Measurements from ENCODE around the gene AUH.

DNA sequence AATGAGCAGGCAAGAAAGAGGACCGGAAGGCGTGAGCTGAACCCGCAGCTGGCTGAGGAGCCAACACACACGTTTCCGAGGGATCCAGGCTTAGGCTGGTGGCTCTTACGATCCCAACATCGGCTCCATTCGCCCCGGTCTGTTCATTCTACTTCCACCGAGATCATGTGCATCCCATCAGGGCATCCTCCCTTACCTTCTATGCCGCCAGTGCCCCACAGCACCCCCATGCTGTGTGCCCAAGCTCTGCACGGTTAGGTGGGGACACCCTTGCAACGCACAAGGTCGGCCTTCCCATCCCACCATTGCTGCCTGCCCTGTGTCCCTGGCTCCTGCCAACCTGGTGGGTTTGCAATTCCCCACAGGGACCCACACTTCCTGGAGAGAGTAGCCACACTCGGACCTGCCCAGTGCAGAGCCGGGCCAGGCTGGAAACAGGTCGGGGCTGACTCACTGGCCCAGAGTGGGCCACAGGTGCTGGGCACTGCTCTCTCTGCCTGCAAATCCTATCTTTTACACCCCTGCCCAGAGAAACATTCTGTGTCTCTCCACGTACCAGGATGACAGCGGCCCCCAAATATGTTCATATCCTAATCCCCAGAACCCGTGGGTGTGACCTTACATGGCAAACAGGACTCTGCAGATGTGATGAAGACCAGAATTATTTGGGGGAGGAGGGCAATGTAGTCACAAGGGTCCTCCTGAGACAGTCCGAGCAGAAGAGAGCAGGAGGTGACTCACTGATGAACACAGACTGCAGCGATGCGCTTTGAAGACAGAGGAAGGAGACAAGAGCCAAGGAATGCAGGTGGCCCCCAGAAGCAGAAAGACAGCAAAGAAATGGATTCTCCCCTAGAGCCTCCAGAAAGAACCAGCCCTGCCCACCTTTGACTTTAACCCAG lies 182.2 kb downstream of the AUH start:
- TF ChIP-seq SIN3A (IDR thresholded peaks at IDR 0.05; ENCODE audit: low read depth) (no peak), ELF1 (IDR thresholded peaks at IDR 0.05; ENCODE audit: borderline replicate concordance, low read depth) (no peak), POLR2AphosphoS5 (IDR thresholded peaks at IDR 0.05; ENCODE audit: low read depth, low read length) (no peak), EZH2 (IDR thresholded peaks at IDR 0.05) (no peak), EZH2phosphoT487 (IDR thresholded peaks at IDR 0.05; ENCODE audit: borderline replicate concordance) (no peak), POLR2A (IDR thresholded peaks at IDR 0.05; ENCODE audit: borderline replicate concordance, extremely low read depth, insufficient read depth, insufficient read length) (no peak), TCF7L2 (IDR thresholded peaks at IDR 0.05; ENCODE audit: borderline replicate concordance, extremely low read depth, insufficient read depth, insufficient read length) (no peak), YY1 (IDR thresholded peaks at IDR 0.05; ENCODE audit: extremely low read depth, insufficient replicate concordance, low read depth, low read length) (no peak)
- TF ChIP-seq, protein P1, sequence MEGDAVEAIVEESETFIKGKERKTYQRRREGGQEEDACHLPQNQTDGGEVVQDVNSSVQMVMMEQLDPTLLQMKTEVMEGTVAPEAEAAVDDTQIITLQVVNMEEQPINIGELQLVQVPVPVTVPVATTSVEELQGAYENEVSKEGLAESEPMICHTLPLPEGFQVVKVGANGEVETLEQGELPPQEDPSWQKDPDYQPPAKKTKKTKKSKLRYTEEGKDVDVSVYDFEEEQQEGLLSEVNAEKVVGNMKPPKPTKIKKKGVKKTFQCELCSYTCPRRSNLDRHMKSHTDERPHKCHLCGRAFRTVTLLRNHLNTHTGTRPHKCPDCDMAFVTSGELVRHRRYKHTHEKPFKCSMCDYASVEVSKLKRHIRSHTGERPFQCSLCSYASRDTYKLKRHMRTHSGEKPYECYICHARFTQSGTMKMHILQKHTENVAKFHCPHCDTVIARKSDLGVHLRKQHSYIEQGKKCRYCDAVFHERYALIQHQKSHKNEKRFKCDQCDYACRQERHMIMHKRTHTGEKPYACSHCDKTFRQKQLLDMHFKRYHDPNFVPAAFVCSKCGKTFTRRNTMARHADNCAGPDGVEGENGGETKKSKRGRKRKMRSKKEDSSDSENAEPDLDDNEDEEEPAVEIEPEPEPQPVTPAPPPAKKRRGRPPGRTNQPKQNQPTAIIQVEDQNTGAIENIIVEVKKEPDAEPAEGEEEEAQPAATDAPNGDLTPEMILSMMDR (IDR thresholded peaks at IDR 0.05 in 2 of 3, conservative IDR thresholded peaks at IDR 0.05 in 1 of 3; ENCODE audit: borderline replicate concordance in 1 of 3, insufficient read depth in 1 of 3, low read depth in 2 of 3, low read length in 2 of 3) = 0 out of 6 replicates have a peak, but pooled peaks of 1 of the 3 experiments have one; percentile 12
- TF ChIP-seq, protein P2, sequence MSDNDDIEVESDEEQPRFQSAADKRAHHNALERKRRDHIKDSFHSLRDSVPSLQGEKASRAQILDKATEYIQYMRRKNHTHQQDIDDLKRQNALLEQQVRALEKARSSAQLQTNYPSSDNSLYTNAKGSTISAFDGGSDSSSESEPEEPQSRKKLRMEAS (IDR thresholded peaks at IDR 0.05) = no peak
- TF ChIP-seq, protein P3, sequence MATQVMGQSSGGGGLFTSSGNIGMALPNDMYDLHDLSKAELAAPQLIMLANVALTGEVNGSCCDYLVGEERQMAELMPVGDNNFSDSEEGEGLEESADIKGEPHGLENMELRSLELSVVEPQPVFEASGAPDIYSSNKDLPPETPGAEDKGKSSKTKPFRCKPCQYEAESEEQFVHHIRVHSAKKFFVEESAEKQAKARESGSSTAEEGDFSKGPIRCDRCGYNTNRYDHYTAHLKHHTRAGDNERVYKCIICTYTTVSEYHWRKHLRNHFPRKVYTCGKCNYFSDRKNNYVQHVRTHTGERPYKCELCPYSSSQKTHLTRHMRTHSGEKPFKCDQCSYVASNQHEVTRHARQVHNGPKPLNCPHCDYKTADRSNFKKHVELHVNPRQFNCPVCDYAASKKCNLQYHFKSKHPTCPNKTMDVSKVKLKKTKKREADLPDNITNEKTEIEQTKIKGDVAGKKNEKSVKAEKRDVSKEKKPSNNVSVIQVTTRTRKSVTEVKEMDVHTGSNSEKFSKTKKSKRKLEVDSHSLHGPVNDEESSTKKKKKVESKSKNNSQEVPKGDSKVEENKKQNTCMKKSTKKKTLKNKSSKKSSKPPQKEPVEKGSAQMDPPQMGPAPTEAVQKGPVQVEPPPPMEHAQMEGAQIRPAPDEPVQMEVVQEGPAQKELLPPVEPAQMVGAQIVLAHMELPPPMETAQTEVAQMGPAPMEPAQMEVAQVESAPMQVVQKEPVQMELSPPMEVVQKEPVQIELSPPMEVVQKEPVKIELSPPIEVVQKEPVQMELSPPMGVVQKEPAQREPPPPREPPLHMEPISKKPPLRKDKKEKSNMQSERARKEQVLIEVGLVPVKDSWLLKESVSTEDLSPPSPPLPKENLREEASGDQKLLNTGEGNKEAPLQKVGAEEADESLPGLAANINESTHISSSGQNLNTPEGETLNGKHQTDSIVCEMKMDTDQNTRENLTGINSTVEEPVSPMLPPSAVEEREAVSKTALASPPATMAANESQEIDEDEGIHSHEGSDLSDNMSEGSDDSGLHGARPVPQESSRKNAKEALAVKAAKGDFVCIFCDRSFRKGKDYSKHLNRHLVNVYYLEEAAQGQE (IDR thresholded peaks at IDR 0.05; ENCODE audit: low read depth) = no peak

Measured in HCT116 (cell line).